Activated CD8-positive, alpha-beta T cell treated with anti-CD3 and anti-CD28 coated beads, Interleukin-2, amount 10 ng/mL, durations not matched to agents 7 days and 5 days (primary cell): ENCODE measurements around the gene TMEM82. TPM values are rescaled to one million over a fixed set of nuclear protein-coding genes. Genes with fewer than 3 reads are reported as not detected.
"Not testable (repeated sequence)": the region's sequence is repeated elsewhere in the genome, so short reads cannot be mapped to it uniquely, and the experiment has no call there.

Experiments
- ATAC-seq: fragments of 150-1000 bp; cut with Tn5 transposase; one replicate; pipeline ENCODE4 v1.10.0; 2021; ENCODE audit warnings: moderate library complexity
- CTCF ChIA-PET: fragments of 350-600 bp; sonication (Branson Sonifier 250); formaldehyde crosslinking; loops from one replicate; lab custom pipeline; 2021; ENCODE audit warnings: antibody characterized with exemption; lab: Charles Lee
- POLR2A ChIA-PET: fragments of 350-600 bp; sonication (Branson Sonifier 250); formaldehyde crosslinking; loops from one replicate; lab custom pipeline; 2021; ENCODE audit warnings: antibody characterized with exemption; lab: Charles Lee
- DNase-seq: peaks from one replicate; pipeline ENCODE4 v3.0.0-alpha.2; 2020
- H3K27ac Mint-ChIP-seq: one replicate; pipeline ENCODE4 v1.8.0; 2021; ENCODE audit warnings: mild to moderate bottlenecking, mixed read lengths
- H3K27me3 Mint-ChIP-seq: one replicate; pipeline ENCODE4 v1.8.0; 2021; ENCODE audit warnings: low read depth, mixed read lengths
- H3K36me3 Mint-ChIP-seq: one replicate; pipeline ENCODE4 v1.8.0; 2021; ENCODE audit warnings: low read depth, mixed read lengths
- H3K4me1 Mint-ChIP-seq: one replicate; pipeline ENCODE4 v1.8.0; 2021; ENCODE audit warnings: low read depth, mixed read lengths
- H3K4me3 Mint-ChIP-seq: one replicate; pipeline ENCODE4 v1.8.0; 2021; ENCODE audit warnings: mild to moderate bottlenecking, mixed read lengths
- H3K9me3 Mint-ChIP-seq: one replicate; pipeline ENCODE4 v1.8.0; 2022; ENCODE audit warnings: mixed read lengths; ENCODE audit not compliant: insufficient read depth
- total RNA-seq, 2 experiments: library from RNA; stranded (reverse); gene quantifications; one replicate each; pipeline ENCODE4 v1.2.3, GENCODE V29; 2021

Gene TMEM82
- total RNA-seq, result not detected

GRCh38 chr1:15742339-15742801 lies at the start of gene TMEM82:
Gene TMEM82, plus strand, starts transcription at chr1:15742499. Its CDS starts 61 bp downstream, at chr1:15742560.
- no peak for DNase-seq
- CTCF ChIA-PET, result no interaction called here
- no peaks in the 10 kb centered on the region for H3K9me3 Mint-ChIP-seq
- POLR2A ChIA-PET, result no interaction called here
- no peaks in the 10 kb centered on the region for H3K36me3 Mint-ChIP-seq
- H3K4me3 Mint-ChIP-seq, result no peak within 1 kb of the TSS
- peaks cover 7% of the 10 kb centered on the region for H3K4me1 Mint-ChIP-seq
- ATAC-seq, result no peak
- no peaks in the 10 kb centered on the region for H3K27me3 Mint-ChIP-seq
- no peak within 1 kb of the TSS for H3K27ac Mint-ChIP-seq

DNA sequence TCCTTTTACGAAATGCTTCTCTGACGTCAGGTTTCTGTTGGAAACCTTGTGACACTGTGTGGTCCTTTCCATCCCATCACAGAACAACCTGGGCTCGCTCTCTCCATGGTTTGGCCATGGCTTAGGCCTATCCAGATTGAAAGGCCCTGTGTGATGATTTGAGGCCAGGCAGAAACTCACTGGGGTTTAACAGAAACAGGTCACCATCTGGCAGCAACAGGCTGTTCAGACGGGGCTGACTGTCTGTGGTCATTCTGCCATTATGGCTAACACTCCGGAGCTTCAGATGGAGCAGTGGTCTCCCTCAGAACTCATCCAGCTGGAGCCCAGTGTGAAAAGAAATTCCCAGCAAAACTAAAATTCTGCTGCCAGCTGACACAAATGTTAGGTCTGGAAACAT lies 48.9 kb upstream of the TMEM82 start:
- ChIA-PET CTCF (interaction anchor here (1.2 kb wide), 1 partner anchor 17 kb away, joined by 3 read pairs; no protein-coding TSS in a partner anchor), POLR2A (no interaction called here)
- Mint-ChIP-seq H3K4me1 (peaks cover 31% of the 10 kb centered on the region), H3K36me3 (peaks cover 28% of the 10 kb centered on the region), H3K27ac (no peak overlapping the region), H3K9me3 (no peaks in the 10 kb centered on the region), H3K4me3 (no peak overlapping the region), H3K27me3 (no peaks in the 10 kb centered on the region)
- no peak for ATAC-seq
- DNase-seq, result no peak

DNA sequence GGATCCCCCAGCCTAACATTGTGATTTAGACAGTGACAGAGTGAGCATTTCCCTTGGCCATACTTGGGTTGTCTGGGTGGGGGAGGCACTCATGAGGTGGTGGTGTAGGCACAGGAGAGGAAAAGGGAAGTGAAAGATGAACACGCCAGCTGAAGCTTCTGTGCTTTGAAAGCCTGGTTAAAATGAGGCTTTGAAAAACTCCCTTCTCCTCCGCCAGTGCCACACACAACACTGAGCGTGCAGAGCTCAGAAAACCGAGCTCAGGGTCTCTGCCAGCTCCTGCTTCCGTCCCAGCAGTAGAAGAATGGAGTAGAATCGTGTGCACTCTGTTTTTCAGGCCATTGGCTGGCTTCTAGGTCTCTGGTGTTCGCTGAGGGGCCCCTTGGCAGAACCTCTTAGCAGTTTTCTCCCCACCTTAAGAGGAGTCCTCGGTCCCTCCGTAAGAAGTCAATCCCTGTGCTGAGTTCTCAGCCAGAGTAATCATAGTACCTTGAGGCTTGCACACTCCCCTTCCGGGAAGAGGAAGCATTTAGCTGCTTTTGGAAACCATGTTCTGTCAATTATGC lies 45.3 kb upstream of the TMEM82 start:
- Mint-ChIP-seq H3K36me3 (peaks cover 28% of the 10 kb centered on the region), H3K27me3 (no peaks in the 10 kb centered on the region), H3K9me3 (no peaks in the 10 kb centered on the region), H3K4me3 (peak overlapping the region; percentile 78), H3K4me1 (peaks cover 36% of the 10 kb centered on the region), H3K27ac (peak overlapping the region; percentile 97)
- DNase-seq, result peak; percentile 61
- CTCF ChIA-PET, result interaction anchor here (1.0 to 2.1 kb wide), 12 partner anchors 9 to 669 kb away, joined by 3 to 11 read pairs (median 4); partner anchors contain the start of gene PLEKHM2
- POLR2A ChIA-PET, result interaction anchor here (0.5 to 2.3 kb wide), 12 partner anchors 9 to 170 kb away, joined by 3 to 27 read pairs (median 4); partner anchors contain the start of genes DNAJC16 and PLEKHM2
- peak; percentile 85 for ATAC-seq

DNA sequence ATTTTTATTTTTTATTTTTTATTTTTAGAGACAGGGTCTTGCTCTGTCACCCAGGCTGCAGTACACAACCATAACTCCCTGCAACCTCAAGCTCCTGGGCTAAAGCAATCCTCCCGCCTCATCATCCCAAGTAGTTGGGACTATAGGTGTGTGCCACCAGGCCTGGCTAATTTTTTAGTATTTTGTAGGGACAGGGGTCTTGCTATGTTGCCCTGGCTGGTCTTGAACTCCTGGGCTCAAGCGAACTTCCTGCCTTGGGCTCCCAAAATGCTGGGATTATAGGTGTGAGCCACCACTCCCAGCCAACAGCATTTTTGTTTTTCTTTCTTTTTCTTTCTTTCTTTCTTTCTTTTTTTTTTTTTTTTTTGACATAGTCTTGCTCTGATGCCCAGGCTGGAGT lies 44.1 kb upstream of the TMEM82 start:
- ChIA-PET CTCF (interaction anchor here (1.0 to 2.1 kb wide), 5 partner anchors 10 to 670 kb away, joined by 3 to 8 read pairs (median 3); no protein-coding TSS in a partner anchor), POLR2A (interaction anchor here (1.0 to 2.3 kb wide), 5 partner anchors 8 to 171 kb away, joined by 3 to 27 read pairs (median 5); partner anchors contain the start of genes DNAJC16 and PLEKHM2)
- Mint-ChIP-seq H3K4me3 (no peak overlapping the region), H3K36me3 (peaks cover 26% of the 10 kb centered on the region), H3K9me3 (no peaks in the 10 kb centered on the region), H3K27me3 (no peaks in the 10 kb centered on the region), H3K4me1 (peaks cover 36% of the 10 kb centered on the region), H3K27ac (peak overlapping the region; percentile 63)
- DNase-seq (no peak), ATAC-seq (no peak)

GRCh38 chr1:15699321-15699720 lies 43.0 kb upstream of the TMEM82 start:
- H3K9me3 Mint-ChIP-seq, ATAC-seq, CTCF ChIA-PET, POLR2A ChIA-PET, H3K27me3 Mint-ChIP-seq, H3K4me3 Mint-ChIP-seq, H3K27ac Mint-ChIP-seq, DNase-seq: not testable (repeated sequence)
- Mint-ChIP-seq H3K4me1 (peaks cover 32% of the 10 kb centered on the region), H3K36me3 (peaks cover 25% of the 10 kb centered on the region)

DNA sequence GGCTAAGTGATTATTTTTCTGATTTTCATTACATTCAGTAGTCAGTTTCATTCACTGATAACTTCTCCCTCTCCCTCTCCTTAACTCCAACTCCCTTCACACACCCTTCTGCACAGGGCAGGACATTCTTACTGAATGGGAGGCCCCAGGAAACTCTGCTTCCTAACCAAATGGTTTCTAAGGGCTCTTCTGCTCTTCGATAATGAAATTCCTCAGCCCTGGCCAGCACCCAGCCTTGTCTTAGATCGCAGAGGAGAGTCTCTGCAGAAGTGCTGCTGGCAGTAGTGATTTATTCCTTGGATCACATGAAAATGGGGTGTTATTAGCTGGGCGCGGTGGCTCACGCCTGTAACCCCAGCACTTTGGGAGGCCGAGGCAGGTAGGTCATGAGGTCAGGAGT lies 41.8 kb upstream of the TMEM82 start:
- ATAC-seq, result no peak
- Mint-ChIP-seq H3K36me3 (peaks cover 23% of the 10 kb centered on the region), H3K27me3 (no peaks in the 10 kb centered on the region), H3K9me3 (no peaks in the 10 kb centered on the region), H3K27ac (no peak overlapping the region), H3K4me3 (no peak overlapping the region), H3K4me1 (peaks cover 28% of the 10 kb centered on the region)
- POLR2A ChIA-PET, result interaction anchor here (0.7 kb wide), 1 partner anchor 19 kb away, joined by 3 read pairs; no protein-coding TSS in a partner anchor
- DNase-seq, result no peak
- CTCF ChIA-PET, result no interaction called here

DNA sequence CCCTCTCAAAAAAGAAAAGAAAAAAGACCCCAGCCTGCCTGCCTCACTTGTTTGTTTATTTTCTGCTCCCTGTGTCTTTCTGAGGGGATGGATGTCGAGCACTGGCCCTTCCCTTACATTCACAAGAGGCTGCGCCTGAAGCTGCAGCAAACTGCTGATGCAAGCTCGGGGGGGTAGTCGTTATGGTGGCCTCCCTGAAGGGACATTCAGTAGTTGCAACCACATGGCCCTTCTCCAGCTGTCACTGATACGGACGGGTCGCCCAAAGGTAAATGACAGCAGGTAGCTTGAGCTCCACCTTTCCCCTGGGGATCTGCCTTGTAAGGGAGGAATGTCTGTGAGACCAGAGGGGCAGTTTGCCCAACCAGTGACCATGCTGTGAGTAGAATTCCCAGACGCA lies 40.5 kb upstream of the TMEM82 start:
- Mint-ChIP-seq H3K4me3 (no peak overlapping the region), H3K27ac (no peak overlapping the region), H3K4me1 (peaks cover 18% of the 10 kb centered on the region), H3K9me3 (no peaks in the 10 kb centered on the region), H3K36me3 (peaks cover 24% of the 10 kb centered on the region), H3K27me3 (no peaks in the 10 kb centered on the region)
- no peak for DNase-seq
- CTCF ChIA-PET, result interaction anchor here (1.2 kb wide), 1 partner anchor 36 kb away, joined by 3 read pairs; no protein-coding TSS in a partner anchor
- POLR2A ChIA-PET, result interaction anchor here (1.0 kb wide), 2 partner anchors 17 to 651 kb away, joined by 3 to 4 read pairs; partner anchors contain the start of gene FBXO42
- ATAC-seq, result no peak

- H3K27me3 Mint-ChIP-seq, result no peaks in the 10 kb centered on the region
- ChIA-PET POLR2A (interaction anchor here (0.6 to 1.0 kb wide), 2 partner anchors 16 to 1175 kb away, joined by 3 read pairs; no protein-coding TSS in a partner anchor), CTCF (no interaction called here)
- peaks cover 20% of the 10 kb centered on the region for H3K36me3 Mint-ChIP-seq
- no peak overlapping the region for H3K27ac Mint-ChIP-seq
- no peak for DNase-seq
- H3K4me3 Mint-ChIP-seq, result no peak overlapping the region
- peaks cover 7% of the 10 kb centered on the region for H3K4me1 Mint-ChIP-seq
- no peak for ATAC-seq
- H3K9me3 Mint-ChIP-seq, result no peaks in the 10 kb centered on the region
Observed at GRCh38 chr1:15702722-15703550, 39.4 kb upstream of the TMEM82 start.

GRCh38 chr1:15703562-15703961 lies 38.7 kb upstream of the TMEM82 start:
- peaks cover 20% of the 10 kb centered on the region for H3K36me3 Mint-ChIP-seq
- no peaks in the 10 kb centered on the region for H3K9me3 Mint-ChIP-seq
- no peak for ATAC-seq
- DNase-seq, result no peak
- H3K27ac Mint-ChIP-seq, result no peak overlapping the region
- H3K4me1 Mint-ChIP-seq, result peaks cover 3% of the 10 kb centered on the region
- H3K27me3 Mint-ChIP-seq, result no peaks in the 10 kb centered on the region
- CTCF ChIA-PET, result no interaction called here
- H3K4me3 Mint-ChIP-seq, result no peak overlapping the region
- POLR2A ChIA-PET, result no interaction called here

DNA sequence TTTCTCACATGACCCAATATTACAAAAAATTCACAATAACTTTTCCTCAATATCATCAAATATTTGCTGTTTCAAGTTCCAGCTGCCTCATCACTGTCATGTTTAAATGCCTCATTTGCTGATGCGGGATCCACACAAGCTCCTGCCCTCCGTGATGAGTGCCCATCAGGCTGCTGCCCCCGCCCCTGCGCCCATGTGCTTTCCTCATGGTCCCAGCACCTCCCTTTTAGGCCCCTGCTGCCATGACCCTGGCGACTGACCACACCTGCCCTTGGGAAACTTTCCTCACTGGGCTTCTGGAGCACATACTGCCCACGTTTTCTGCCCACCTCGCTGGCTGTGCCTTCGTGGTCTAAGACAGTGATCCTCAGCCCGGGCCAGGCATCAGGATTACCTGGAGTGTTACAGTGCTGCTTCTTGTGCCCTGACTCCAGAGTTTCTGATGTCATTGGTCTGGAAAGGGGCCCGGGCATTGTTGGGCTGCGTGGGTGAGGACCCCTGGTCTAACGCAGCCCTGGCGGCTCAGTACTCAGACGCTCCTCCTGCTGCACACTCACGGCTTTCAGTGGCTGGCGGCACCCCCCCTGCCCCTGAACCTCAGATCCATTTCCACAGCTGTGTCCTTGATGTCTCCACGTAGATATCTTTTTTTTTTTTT lies 37.6 kb upstream of the TMEM82 start:
- peaks cover 12% of the 10 kb centered on the region for H3K36me3 Mint-ChIP-seq
- no peaks in the 10 kb centered on the region for H3K9me3 Mint-ChIP-seq
- no peaks in the 10 kb centered on the region for H3K27me3 Mint-ChIP-seq
- H3K4me3 Mint-ChIP-seq, result no peak overlapping the region
- ATAC-seq (no peak), DNase-seq (no peak)
- ChIA-PET POLR2A (interaction anchor here (0.5 kb wide), 1 partner anchor 114 kb away, joined by 5 read pairs; no protein-coding TSS in a partner anchor), CTCF (no interaction called here)
- no peak overlapping the region for H3K27ac Mint-ChIP-seq
- H3K4me1 Mint-ChIP-seq, result no peaks in the 10 kb centered on the region

- ATAC-seq (no peak), DNase-seq (no peak)
- peaks cover 12% of the 10 kb centered on the region for H3K36me3 Mint-ChIP-seq
- no peaks in the 10 kb centered on the region for H3K9me3 Mint-ChIP-seq
- H3K27ac Mint-ChIP-seq, result no peak overlapping the region
- ChIA-PET POLR2A (no interaction called here), CTCF (no interaction called here)
- no peak overlapping the region for H3K4me3 Mint-ChIP-seq
- no peaks in the 10 kb centered on the region for H3K4me1 Mint-ChIP-seq
- no peaks in the 10 kb centered on the region for H3K27me3 Mint-ChIP-seq
Observed at GRCh38 chr1:15705184-15705566, 37.1 kb upstream of the TMEM82 start.
